H9 (cell line): ENCODE results near the gene OSTC. TPM values are rescaled to one million over a fixed set of nuclear protein-coding genes. Genes with fewer than 3 reads are reported as not detected.

Source experiments
- DNase-seq: peaks from one replicate; pipeline ENCODE4 v3.0.0-alpha.2; 2017
- H2AFZ ChIP-seq: one replicate; pipeline ENCODE4 v1.6.1; 2013; ENCODE audit warnings: mild to moderate bottlenecking, low read length, control low read depth, moderate library complexity
- H2AK5ac ChIP-seq: 2 replicates; pipeline ENCODE4 v1.6.1; 2013; ENCODE audit warnings: low read length, control low read depth, mixed read lengths; ENCODE audit not compliant: insufficient read length
- H2BK120ac ChIP-seq: one replicate; pipeline ENCODE4 v1.6.1; 2013; ENCODE audit warnings: low read depth, mild to moderate bottlenecking, low read length, control low read depth, inconsistent platforms; ENCODE audit not compliant: poor library complexity, severe bottlenecking
- H2BK12ac ChIP-seq: 2 replicates; pipeline ENCODE4 v1.6.1; 2013; ENCODE audit warnings: low read length, control low read depth, mixed read lengths, low read depth; ENCODE audit not compliant: insufficient read length
- H2BK15ac ChIP-seq: 2 replicates; pipeline ENCODE4 v1.6.1; 2013; ENCODE audit warnings: low read depth, low read length, control low read depth
- H2BK20ac ChIP-seq: one replicate; pipeline ENCODE4 v1.6.1; 2013; ENCODE audit warnings: low read depth, mild to moderate bottlenecking, low read length, control low read depth, inconsistent platforms; ENCODE audit not compliant: poor library complexity, severe bottlenecking
- H2BK5ac ChIP-seq: 2 replicates; pipeline ENCODE4 v1.6.1; 2013; ENCODE audit warnings: low read length, control low read depth, mixed read lengths; ENCODE audit not compliant: insufficient read length
- H3K14ac ChIP-seq: 2 replicates; pipeline ENCODE4 v1.6.1; 2013; ENCODE audit warnings: low read length, control low read depth; ENCODE audit not compliant: insufficient read depth
- H3K18ac ChIP-seq: 2 replicates; pipeline ENCODE4 v1.6.1; 2013; ENCODE audit warnings: low read depth, mild to moderate bottlenecking, mixed read lengths, low read length, control low read depth; ENCODE audit not compliant: insufficient read length
- H3K23ac ChIP-seq: 2 replicates; pipeline ENCODE4 v1.6.1; 2013; ENCODE audit warnings: low read length, control low read depth, mixed read lengths, low read depth; ENCODE audit not compliant: insufficient read length
- H3K23me2 ChIP-seq: 2 replicates; pipeline ENCODE4 v1.6.1; 2013; ENCODE audit warnings: low read depth, mild to moderate bottlenecking, mixed read lengths, low read length, control low read depth; ENCODE audit not compliant: insufficient read length, poor library complexity, severe bottlenecking
- H3K27ac ChIP-seq: 2 replicates; pipeline ENCODE4 v1.5.1; 2013; ENCODE audit warnings: low read length, control low read depth, mixed read lengths, low read depth; ENCODE audit not compliant: insufficient read length
- H3K27me3 ChIP-seq: 2 replicates; pipeline ENCODE4 v1.6.1; 2013; ENCODE audit warnings: low read length, control low read depth, inconsistent platforms; ENCODE audit not compliant: insufficient read depth
- H3K4ac ChIP-seq: 2 replicates; pipeline ENCODE4 v1.6.1; 2013; ENCODE audit warnings: low read depth, mild to moderate bottlenecking, control low read depth, inconsistent platforms, low read length, moderate library complexity
- H3K4me1 ChIP-seq: 2 replicates; pipeline ENCODE4 v1.6.1; 2013; ENCODE audit warnings: low read length, control low read depth, inconsistent platforms; ENCODE audit not compliant: insufficient read depth
- H3K4me2 ChIP-seq: 2 replicates; pipeline ENCODE4 v1.6.1; 2013; ENCODE audit warnings: low read length, control low read depth, mixed read lengths; ENCODE audit not compliant: insufficient read length, insufficient read depth
- H3K56ac ChIP-seq: 2 replicates; pipeline ENCODE4 v1.6.1; 2013; ENCODE audit warnings: low read depth, mild to moderate bottlenecking, mixed read lengths, low read length, control low read depth; ENCODE audit not compliant: insufficient read length
- H3K79me1 ChIP-seq: 2 replicates; pipeline ENCODE4 v1.6.1; 2013; ENCODE audit warnings: low read depth, mild to moderate bottlenecking, moderate library complexity, low read length, control low read depth, inconsistent platforms; ENCODE audit not compliant: insufficient read depth, poor library complexity, severe bottlenecking
- H3K79me2 ChIP-seq: 2 replicates; pipeline ENCODE4 v1.6.1; 2013; ENCODE audit warnings: low read length, control low read depth, inconsistent platforms; ENCODE audit not compliant: insufficient read depth
- H3K9ac ChIP-seq: 2 replicates; pipeline ENCODE4 v1.6.1; 2013; ENCODE audit warnings: low read length, control low read depth, mixed read lengths; ENCODE audit not compliant: insufficient read length; ENCODE audit errors: extremely low read depth
- H3K9me3 ChIP-seq: one replicate; pipeline ENCODE4 v1.6.1; 2013; ENCODE audit warnings: low read depth, low read length, inconsistent platforms; ENCODE audit not compliant: control insufficient read depth
- H3T11ph ChIP-seq: one replicate; pipeline ENCODE4 v1.6.1; 2013; ENCODE audit warnings: mild to moderate bottlenecking, low read length, control low read depth, inconsistent platforms
- H4K20me1 ChIP-seq: one replicate; pipeline ENCODE4 v1.6.1; 2013; ENCODE audit not compliant: control insufficient read depth, insufficient read length, insufficient read depth
- H4K5ac ChIP-seq: 2 replicates; pipeline ENCODE4 v1.6.1; 2013; ENCODE audit warnings: low read depth, mild to moderate bottlenecking, mixed read lengths, low read length, control low read depth; ENCODE audit not compliant: insufficient read length
- H4K8ac ChIP-seq: replicated peaks from 2 replicates; pipeline ENCODE4 v1.6.1; 2013; ENCODE audit warnings: low read length, control low read depth, mixed read lengths, low read depth; ENCODE audit not compliant: insufficient read length
- H4K91ac ChIP-seq: 2 replicates; pipeline ENCODE4 v1.6.1; 2013; ENCODE audit warnings: low read depth, mild to moderate bottlenecking, moderate library complexity, mixed read lengths, low read length, control low read depth; ENCODE audit not compliant: insufficient read length
- H3K27ac Mint-ChIP-seq, 3 experiments: 2 replicates in 2 of 3; 3 replicates in 1 of 3; pipeline ENCODE4 v1.8.0; 2020 to 2021; ENCODE audit warnings: mixed read lengths in 3 of 3, mild to moderate bottlenecking in 1 of 3, moderate library complexity in 1 of 3
- H3K27me3 Mint-ChIP-seq: 2 replicates; pipeline ENCODE4 v1.8.0; 2021; ENCODE audit warnings: low read depth, mild to moderate bottlenecking, moderate library complexity, mixed read lengths
- H3K36me3 Mint-ChIP-seq, 3 experiments: 2 replicates in 2 of 3; 3 replicates in 1 of 3; pipeline ENCODE4 v1.8.0; 2020 to 2021; ENCODE audit warnings: low read depth in 3 of 3, mixed read lengths in 3 of 3; ENCODE audit not compliant: insufficient read depth in 1 of 3
- H3K4me1 Mint-ChIP-seq, 2 experiments: 2 replicates each; pipeline ENCODE4 v1.8.0; 2020; ENCODE audit warnings: mixed read lengths in 2 of 2
- H3K4me3 Mint-ChIP-seq, 2 experiments: 2 replicates in 1 of 2; 3 replicates in 1 of 2; pipeline ENCODE4 v1.8.0; 2020 to 2021; ENCODE audit warnings: mild to moderate bottlenecking in 2 of 2, mixed read lengths in 2 of 2, moderate library complexity in 1 of 2
- H3K9me3 Mint-ChIP-seq, 2 experiments: 2 replicates in 1 of 2; 3 replicates in 1 of 2; pipeline ENCODE4 v1.8.0; 2020; ENCODE audit warnings: mild to moderate bottlenecking in 2 of 2, mixed read lengths in 2 of 2, moderate library complexity in 1 of 2
- CTCF ChIP-seq: fragments of 200-600 bp; sonication (generic); conservative IDR thresholded peaks from 3 replicates; pipeline ENCODE4 v1.8.0; 2021; ENCODE audit warnings: antibody characterized with exemption, mild to moderate bottlenecking
- WGBS: extraction: QIAGEN DNeasy Blood & Tissue Kit; methylation state at CpG from one replicate; pipeline ENCODE4 v1.1.7; 2013; ENCODE audit warnings: missing lambda C conversion rate, low lambda C conversion rate, mixed read lengths; ENCODE audit not compliant: insufficient read length; ENCODE audit errors: extremely low coverage; 5-methylcytosine and 5-hydroxymethylcytosine counted together
- total RNA-seq: library from RNA; stranded (reverse); gene quantifications from 2 replicates; pipeline ENCODE4 v1.2.1, GENCODE V29; 2021

Gene OSTC
- total RNA-seq, 1 experiment from 2014 or later: 130 TPM

- Histone ChIP-seq H3K23me2 (no peaks in the 10 kb centered on the region), H2BK15ac (no peak overlapping the region), H4K20me1 (no peaks in the 10 kb centered on the region), H3K14ac (no peak overlapping the region), H3K27me3 (no peaks in the 10 kb centered on the region), H2AK5ac (no peak overlapping the region), H3K79me1 (no peaks in the 10 kb centered on the region), H2BK12ac (no peak overlapping the region), H3T11ph (no peak overlapping the region), H4K5ac (no peak overlapping the region), H3K27ac (no peak overlapping the region), H3K4ac (no peak overlapping the region), H3K4me1 (no peaks in the 10 kb centered on the region), H3K56ac (no peak overlapping the region), H3K9me3 (no peaks in the 10 kb centered on the region), H4K91ac (no peak overlapping the region), H2BK20ac (no peak overlapping the region), H3K79me2 (no peaks in the 10 kb centered on the region), H3K4me2 (no peak overlapping the region), H2BK5ac (no peak overlapping the region), H3K23ac (no peak overlapping the region), H2AFZ (no peak overlapping the region), H3K9ac (no peak overlapping the region), H2BK120ac (no peak overlapping the region), H3K18ac (no peak overlapping the region), H4K8ac (no peak overlapping the region)
- no peak overlapping the region for H3K27ac Mint-ChIP-seq
- H3K4me3 Mint-ChIP-seq: no peak overlapping the region
- H3K36me3 Mint-ChIP-seq: no peaks in the 10 kb centered on the region
- TF ChIP-seq CTCF: no peak
- WGBS: no CpG with 5 or more reads among the region's 3 CpGs
- no peak for DNase-seq
- H3K9me3 Mint-ChIP-seq: no peaks in the 10 kb centered on the region
- no peaks in the 10 kb centered on the region for H3K4me1 Mint-ChIP-seq
- no peaks in the 10 kb centered on the region for H3K27me3 Mint-ChIP-seq
Observed at GRCh38 chr4:108702960-108703359, 52.6 kb downstream of the OSTC start.
